Loucy (cell line): ENCODE results near the gene NPW.

Experiments
- H2AFZ ChIP-seq: fragments of 200-600 bp; sonication (generic); 2 replicates; pipeline ENCODE4 v1.6.0; 2016; ENCODE audit warnings: antibody characterized with exemption, mild to moderate bottlenecking, low read length, moderate library complexity
- H3F3A ChIP-seq: fragments of 200-600 bp; 2 replicates; pipeline ENCODE4 v1.6.0; 2016; ENCODE audit warnings: antibody characterized with exemption, low read depth, mild to moderate bottlenecking
- H3K27me3 ChIP-seq: fragments of 200-600 bp; sonication (generic); 2 replicates; pipeline ENCODE4 v1.6.1; 2014; ENCODE audit warnings: low read length, mild to moderate bottlenecking; ENCODE audit not compliant: insufficient read depth, poor library complexity, severe bottlenecking
- H3K36me3 ChIP-seq: fragments of 200-600 bp; sonication (generic); 2 replicates; pipeline ENCODE4 v1.6.1; 2016; ENCODE audit warnings: low read length; ENCODE audit not compliant: insufficient read depth
- H3K4me1 ChIP-seq: fragments of 200-600 bp; sonication (generic); 2 replicates; pipeline ENCODE4 v1.5.1; 2014; ENCODE audit warnings: low read length, mild to moderate bottlenecking; ENCODE audit not compliant: insufficient read depth, poor library complexity, severe bottlenecking
- H3K4me2 ChIP-seq: fragments of 200-600 bp; sonication (generic); 2 replicates; pipeline ENCODE4 v1.6.0; 2014; ENCODE audit warnings: antibody characterized with exemption, low read length, low read depth, mild to moderate bottlenecking; ENCODE audit not compliant: poor library complexity, severe bottlenecking
- H3K4me3 ChIP-seq: fragments of 200-600 bp; sonication (generic); 2 replicates; pipeline ENCODE4 v1.5.1; 2014; ENCODE audit warnings: low read length, mild to moderate bottlenecking, mixed read lengths; ENCODE audit not compliant: poor library complexity, severe bottlenecking
- H3K79me2 ChIP-seq: fragments of 200-600 bp; sonication (generic); 2 replicates; pipeline ENCODE4 v1.6.1; 2014; ENCODE audit warnings: low read length; ENCODE audit not compliant: insufficient read depth
- H3K9ac ChIP-seq: fragments of 200-600 bp; sonication (generic); 2 replicates; pipeline ENCODE4 v1.6.0; 2014; ENCODE audit warnings: mild to moderate bottlenecking, low read depth, low read length, moderate library complexity; ENCODE audit not compliant: poor library complexity, severe bottlenecking
- H3K9me2 ChIP-seq: fragments of 200-600 bp; sonication (generic); replicated peaks from 2 replicates; pipeline ENCODE4 v1.6.1; 2016; ENCODE audit warnings: low read depth, low read length, mixed read lengths
- H3K9me3 ChIP-seq: fragments of 200-600 bp; sonication (generic); 2 replicates; pipeline ENCODE4 v1.6.1; 2014; ENCODE audit warnings: mild to moderate bottlenecking, antibody characterized with exemption, low read length, low read depth; ENCODE audit not compliant: insufficient read depth
- H4K20me1 ChIP-seq: fragments of 200-600 bp; sonication (generic); 2 replicates; pipeline ENCODE4 v1.6.0; 2014; ENCODE audit warnings: antibody characterized with exemption, low read length, mild to moderate bottlenecking; ENCODE audit not compliant: insufficient read depth, poor library complexity, severe bottlenecking
- CTCF ChIP-seq: fragments of 200-600 bp; sonication (generic); conservative IDR thresholded peaks from 2 replicates; pipeline ENCODE4 v1.5.1; 2014; ENCODE audit warnings: mild to moderate bottlenecking, antibody characterized with exemption, low read length
- EZH2phosphoT487 ChIP-seq: fragments of 200-600 bp; IDR thresholded peaks from 2 replicates; pipeline ENCODE4 v1.6.1; 2018; ENCODE audit warnings: antibody characterized with exemption, mild to moderate bottlenecking, moderate library complexity, borderline replicate concordance

Gene NPW

GRCh38 chr16:1998852-1999801 is 20.5 kb upstream of the NPW start:
- Histone ChIP-seq H2AFZ (no peak overlapping the region), H3K9ac (no peak overlapping the region), H3K27me3 (no peaks in the 10 kb centered on the region), H3K36me3 (peaks cover 31% of the 10 kb centered on the region; the same call in 1 of the 2 replicates), H3F3A (no peaks in the 10 kb centered on the region), H3K79me2 (peaks cover 6% of the 10 kb centered on the region; the same call in 1 of the 2 replicates), H3K4me3 (no peak overlapping the region), H3K4me1 (no peaks in the 10 kb centered on the region), H4K20me1 (peaks cover 4% of the 10 kb centered on the region), H3K4me2 (no peak overlapping the region), H3K9me2 (no peaks in the 10 kb centered on the region), H3K9me3 (no peaks in the 10 kb centered on the region)
- no peak for TF ChIP-seq CTCF
- no peak for TF ChIP-seq EZH2phosphoT487

- Histone ChIP-seq H3K4me2 (no peak overlapping the region), H3K4me1 (no peaks in the 10 kb centered on the region), H3K4me3 (no peak overlapping the region), H4K20me1 (peaks cover 4% of the 10 kb centered on the region), H3K9me2 (no peaks in the 10 kb centered on the region), H3K9ac (no peak overlapping the region), H2AFZ (no peak overlapping the region), H3K79me2 (peaks cover 11% of the 10 kb centered on the region; the same call in 1 of the 2 replicates), H3K27me3 (no peaks in the 10 kb centered on the region), H3F3A (no peaks in the 10 kb centered on the region), H3K9me3 (no peaks in the 10 kb centered on the region), H3K36me3 (peaks cover 31% of the 10 kb centered on the region; the same call in 1 of the 2 replicates)
- TF ChIP-seq EZH2phosphoT487 = no peak
- no peak for TF ChIP-seq CTCF
These were observed 19.6 kb upstream of the NPW start for GRCh38 chr16:1999866-2000514.

GRCh38 chr16:2001035-2001434 is 18.6 kb upstream of the NPW start:
- H3F3A ChIP-seq = no peaks in the 10 kb centered on the region
- no peaks in the 10 kb centered on the region for H3K9me2 ChIP-seq
- no peaks in the 10 kb centered on the region for H3K4me1 ChIP-seq
- no peak overlapping the region for H3K4me2 ChIP-seq
- H3K36me3 ChIP-seq = peaks cover 31% of the 10 kb centered on the region; the same call in 1 of the 2 replicates
- peaks cover 21% of the 10 kb centered on the region; the same call in 1 of the 2 replicates for H3K79me2 ChIP-seq
- H2AFZ ChIP-seq = no peak overlapping the region
- H3K27me3 ChIP-seq = no peaks in the 10 kb centered on the region
- H3K4me3 ChIP-seq = no peak overlapping the region
- peaks cover 4% of the 10 kb centered on the region for H4K20me1 ChIP-seq
- TF ChIP-seq CTCF = no peak
- no peaks in the 10 kb centered on the region for H3K9me3 ChIP-seq
- H3K9ac ChIP-seq = no peak overlapping the region
